Islet precursor cell (in vitro differentiated cells): ENCODE measurements around the gene CFLAR.
"Not testable (repeated sequence)": the region's sequence is repeated elsewhere in the genome, so short reads cannot be mapped to it uniquely, and the experiment has no call there.

ENCODE experiments used
- DNase-seq: peaks from one replicate; pipeline ENCODE4 v3.0.0-alpha.2; 2018

CFLAR gene

DNA sequence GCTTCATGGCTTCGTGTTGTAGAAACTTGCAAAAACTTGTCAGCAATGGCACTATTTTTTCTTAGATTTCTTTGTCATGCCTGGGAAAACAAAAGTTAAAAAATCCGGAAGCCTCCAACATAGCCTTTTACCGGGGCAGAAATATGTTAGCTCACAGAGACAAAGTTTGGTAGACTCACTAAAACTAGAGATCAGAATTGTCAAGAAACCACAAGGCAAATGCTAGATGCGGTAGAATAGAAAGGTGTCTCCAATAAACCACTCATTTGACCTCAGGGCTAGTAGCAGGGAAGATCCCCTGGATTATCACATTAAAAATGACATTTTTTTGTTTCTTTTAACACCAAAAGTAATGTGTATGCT is 67.4 kb downstream of the CFLAR start:
- DNase-seq: no peak

DNA sequence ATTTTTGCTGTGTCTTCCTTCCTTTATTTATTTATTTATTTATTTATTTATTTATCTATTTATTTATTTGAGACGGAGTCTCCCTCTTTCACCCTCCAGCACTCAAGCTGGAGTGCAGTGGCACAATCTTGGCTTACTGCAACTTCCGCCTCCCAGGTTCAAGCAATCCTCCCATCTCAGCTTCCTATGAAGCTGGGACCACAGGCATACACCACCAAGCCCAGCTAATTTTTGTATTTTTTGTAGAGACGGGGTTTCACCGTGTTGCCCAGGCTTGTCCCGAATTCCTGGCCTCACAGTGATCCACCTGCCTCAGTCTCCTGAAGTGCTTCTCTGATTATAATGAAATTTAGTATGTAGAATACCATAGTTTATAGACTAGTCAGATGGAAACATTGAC is 67.9 kb downstream of the CFLAR start:
- not testable (repeated sequence) for DNase-seq

DNA sequence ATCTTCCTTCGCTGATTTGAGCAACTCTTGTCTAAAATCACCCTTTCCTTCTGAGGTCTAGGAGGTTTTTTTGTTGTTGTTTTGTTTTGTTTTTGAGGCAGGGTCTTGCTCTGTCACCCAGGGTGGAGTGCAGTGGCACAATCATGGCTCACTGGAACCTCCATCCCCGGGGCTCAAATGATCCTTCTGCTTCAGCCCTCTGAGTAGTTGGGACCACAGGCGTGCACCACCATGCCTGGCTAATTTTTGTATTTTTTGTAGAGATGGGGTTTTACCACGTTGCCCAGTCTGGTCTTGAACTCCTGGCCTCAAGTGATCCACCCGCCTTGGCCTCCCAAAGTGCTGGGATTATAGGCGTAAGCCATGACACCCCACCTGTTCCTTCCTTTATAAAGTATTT is 68.3 kb downstream of the CFLAR start:
- not testable (repeated sequence) for DNase-seq

DNA sequence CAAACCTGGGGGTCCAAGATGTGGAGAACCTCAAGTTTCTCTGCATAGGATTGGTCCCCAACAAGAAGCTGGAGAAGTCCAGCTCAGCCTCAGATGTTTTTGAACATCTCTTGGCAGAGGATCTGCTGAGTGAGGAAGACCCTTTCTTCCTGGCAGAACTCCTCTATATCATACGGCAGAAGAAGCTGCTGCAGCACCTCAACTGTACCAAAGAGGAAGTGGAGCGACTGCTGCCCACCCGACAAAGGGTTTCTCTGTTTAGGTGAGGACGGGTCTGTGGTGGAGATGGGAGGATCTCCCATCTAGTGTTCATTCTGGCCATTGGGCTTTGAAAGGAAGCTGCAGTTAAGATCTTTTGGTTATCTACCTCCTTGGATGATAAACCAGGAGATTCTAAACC is 69.9 kb downstream of the CFLAR start:
- DNase-seq: no peak

DNA sequence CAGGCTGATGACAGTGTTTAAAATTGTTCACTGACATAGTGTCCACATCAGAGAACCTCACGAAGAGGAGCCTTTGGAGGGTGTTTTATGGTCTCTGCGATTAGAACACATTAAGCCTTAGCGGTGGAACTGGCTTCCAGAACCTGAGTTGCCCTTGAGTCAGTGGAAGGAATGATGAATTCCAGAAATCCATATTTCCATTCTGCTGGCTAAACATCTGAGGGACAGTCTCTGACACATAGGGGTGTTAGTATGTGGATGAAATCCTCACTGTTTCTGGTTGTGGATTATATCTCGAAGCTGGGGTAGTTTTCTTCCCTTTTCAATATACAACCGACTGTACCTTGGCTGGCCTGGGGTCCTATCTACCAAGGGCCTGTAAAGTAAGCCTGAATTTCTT is 71.0 kb downstream of the CFLAR start:
- DNase-seq: no peak

DNA sequence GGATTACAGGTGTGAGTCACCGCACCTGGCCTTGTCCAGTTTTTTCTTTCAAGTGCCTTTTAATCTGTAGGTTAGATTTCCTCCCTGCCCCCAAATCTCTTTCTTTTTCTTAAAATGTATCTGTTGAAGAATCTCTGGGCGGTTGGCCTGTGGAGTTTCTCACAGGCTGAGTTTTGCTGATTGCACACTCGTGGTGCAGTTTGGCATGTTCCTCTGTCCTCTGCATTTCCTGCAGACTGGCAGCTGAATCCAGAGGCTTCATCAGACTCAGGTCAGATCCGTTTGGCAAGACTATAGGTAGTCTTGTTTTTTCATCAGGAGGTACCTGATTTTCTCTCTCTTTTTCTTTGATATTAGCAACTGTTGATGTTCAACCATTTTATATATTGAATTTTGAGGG is 72.5 kb downstream of the CFLAR start:
- DNase-seq: no peak

DNA sequence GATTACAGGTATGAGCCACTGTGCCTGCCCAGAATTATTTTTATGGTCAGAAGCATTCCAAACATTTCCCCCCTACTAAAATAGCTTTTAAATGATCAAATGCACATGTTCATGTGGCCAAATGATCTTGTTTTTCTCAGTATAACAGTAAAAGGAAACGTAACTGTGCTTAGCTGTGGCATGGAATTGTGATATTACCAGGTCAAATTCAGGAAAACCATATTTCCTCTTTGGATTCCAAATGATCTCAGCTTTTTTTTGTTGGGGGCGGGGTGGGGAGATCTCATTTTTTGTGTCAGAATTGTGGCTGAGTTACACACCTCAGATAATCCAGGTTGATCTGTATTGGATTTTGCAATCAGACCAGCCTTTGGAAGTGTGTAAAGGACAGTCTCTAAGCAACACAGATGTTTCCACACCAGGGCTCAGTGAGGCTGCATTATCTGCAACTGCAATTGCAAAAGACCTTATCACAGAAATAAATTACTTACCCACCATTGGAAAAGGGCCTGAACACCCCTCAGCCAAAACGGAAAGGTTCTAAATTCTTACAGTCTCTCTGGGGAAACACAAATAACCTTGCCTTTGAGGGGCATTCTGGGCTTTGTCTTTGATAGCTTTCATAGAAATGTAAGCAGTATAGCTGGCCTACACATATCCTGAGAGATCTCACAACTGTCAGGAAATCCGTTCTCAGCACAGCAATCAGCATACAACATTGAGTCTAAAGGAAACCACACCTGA is 75.3 kb downstream of the CFLAR start:
- DNase-seq: no peak

DNA sequence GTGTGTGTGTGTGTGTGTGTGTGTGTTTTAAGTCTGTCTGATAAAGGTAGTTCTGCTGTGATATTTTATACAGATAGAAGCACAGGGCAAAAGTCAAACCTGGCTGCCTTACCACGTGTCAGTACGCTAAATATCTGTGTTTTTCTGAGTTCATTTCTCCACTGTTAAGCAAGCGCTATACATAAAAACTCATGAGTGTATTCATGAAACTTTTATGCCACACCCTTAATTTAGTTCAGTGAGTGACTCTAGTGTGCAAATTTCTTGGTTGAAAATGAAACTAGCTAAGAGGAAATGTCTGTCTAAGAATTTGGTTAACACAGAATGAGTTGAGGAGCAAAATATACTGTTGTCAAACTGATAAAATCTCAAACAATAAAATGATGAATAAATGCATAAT is 78.1 kb downstream of the CFLAR start:
- DNase-seq: no peak

DNA sequence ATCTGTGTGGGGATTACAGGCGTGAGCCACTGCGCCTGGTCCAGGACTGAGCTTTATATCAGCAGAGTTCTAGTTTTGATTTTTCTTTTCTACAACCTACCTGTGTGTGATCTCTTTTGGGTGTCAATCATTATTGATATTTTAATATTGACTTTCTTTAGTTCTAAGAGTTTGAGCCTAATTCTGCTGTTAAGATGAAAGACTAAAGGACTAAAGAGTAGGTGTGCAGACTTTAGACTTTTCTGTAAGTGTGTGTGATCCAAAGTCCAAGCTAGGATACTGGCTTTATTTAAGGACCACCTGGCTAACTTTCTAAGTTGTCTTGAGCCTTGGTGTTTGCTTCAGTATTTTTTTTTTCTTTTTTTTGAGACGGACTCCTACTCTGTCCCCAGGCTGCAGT is 79.4 kb downstream of the CFLAR start:
- no peak for DNase-seq

DNA sequence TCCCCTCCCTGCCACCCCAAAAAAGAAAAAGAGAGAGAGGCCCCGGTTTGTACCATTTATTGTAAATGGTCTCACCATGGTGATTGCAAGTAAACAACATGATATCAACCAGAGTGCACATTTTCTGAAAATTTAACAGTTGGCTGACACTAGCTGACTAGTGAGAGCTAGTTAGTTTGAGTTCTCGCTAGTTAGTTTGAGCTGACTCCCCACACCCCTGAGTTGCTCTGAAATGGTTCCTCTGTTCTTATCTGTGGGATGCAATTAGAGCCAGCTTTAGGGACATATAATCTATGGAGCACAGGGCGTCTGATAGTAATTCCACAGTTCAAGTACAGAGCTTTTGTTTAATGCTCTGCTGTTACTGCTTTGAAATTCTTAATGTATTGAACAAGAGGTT is 80.0 kb downstream of the CFLAR start:
- no peak for DNase-seq

DNA sequence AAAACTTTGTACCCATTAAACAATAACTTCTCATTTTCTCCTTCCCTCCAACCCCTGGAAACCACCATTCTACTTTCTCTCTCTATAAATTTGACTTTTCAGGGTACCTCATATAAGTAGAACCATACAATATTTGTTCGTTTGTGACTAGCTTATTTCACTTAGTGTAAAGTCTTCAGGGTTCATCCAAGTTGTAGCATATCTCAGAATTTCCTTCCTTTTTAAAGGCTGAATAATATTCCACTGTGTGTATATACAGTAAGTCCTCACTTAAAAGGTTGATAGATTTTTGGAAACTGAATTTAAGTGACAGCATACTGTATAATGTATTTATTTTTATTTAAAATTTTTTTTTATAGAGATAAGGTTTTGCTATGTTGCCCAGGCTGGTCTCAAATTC is 80.8 kb downstream of the CFLAR start:
- no peak for DNase-seq

DNA sequence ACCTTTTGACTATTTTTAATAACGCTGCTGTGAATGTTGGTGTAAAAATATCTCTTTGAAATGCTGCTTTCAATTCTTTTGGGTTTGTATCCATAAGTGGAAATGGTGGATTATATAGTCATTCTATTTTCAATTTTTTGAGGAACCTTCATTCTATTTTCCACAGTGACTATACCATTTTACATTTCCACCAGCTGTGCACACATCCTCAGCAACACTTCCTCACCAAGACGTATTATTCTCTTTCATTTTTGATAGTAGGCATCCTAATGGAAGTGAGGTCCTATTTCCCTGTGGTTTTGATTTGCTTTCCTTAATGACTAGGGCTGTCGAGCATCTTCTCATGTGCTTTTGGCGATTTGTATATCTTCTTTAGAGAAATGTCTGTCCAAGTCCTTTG is 81.8 kb downstream of the CFLAR start:
- no peak for DNase-seq

DNA sequence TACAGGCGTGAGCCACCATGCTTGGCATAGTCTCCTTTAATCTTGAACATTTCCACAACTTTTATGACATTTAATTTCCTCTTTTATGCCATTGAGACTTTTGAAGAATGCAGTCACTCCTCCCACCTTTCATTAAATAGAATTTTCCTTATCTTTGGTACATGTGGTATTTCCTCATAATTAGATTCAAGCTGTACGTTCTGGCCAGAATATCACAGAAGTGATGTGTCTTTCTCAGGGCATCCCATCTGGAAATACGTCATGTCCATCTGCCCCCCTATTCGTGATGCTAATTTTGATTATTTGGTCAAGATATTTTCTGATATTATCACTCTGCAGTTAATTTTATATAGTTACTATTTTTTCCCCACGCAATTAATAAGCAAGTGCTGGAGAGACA is 83.9 kb downstream of the CFLAR start:
- no peak for DNase-seq

DNA sequence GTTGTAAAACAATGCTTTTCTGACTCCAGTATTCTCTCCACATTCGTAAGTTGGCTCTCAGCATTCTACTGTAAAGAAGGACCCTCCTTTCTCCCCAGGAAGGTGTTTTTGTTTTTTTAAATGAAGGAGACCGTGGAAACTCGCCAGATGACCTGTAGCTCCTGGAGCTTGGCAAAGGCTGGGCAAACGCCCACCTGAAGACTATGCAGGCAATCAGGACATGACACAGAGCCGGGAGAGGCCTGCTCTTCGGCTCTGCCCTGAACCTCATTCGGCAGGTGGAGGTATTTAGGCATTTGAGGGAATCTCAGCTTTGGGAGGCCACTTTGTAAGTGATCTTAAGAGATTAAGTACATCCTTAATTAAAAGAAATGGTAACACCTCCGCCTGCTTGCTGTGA is 84.4 kb downstream of the CFLAR start:
- no peak for DNase-seq

DNA sequence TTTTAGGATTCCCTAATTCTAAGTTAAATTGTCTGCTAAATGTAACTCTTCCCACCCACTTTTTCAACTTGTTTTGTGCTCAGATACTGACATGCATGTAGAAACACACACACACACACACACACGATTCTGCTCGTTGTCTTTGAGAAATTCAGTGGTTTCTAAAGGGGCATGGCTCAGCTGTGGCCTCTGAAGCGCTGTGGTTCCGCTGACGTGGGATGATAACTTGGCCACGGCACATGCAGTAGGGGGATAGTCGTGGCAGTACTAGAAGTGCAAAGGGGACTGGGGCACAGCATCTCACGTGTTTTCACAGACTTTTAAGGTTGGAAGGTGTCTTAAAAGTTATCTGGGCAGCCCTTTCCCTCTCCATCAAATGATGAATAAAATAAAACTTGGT is 85.4 kb downstream of the CFLAR start:
- no peak for DNase-seq

DNA sequence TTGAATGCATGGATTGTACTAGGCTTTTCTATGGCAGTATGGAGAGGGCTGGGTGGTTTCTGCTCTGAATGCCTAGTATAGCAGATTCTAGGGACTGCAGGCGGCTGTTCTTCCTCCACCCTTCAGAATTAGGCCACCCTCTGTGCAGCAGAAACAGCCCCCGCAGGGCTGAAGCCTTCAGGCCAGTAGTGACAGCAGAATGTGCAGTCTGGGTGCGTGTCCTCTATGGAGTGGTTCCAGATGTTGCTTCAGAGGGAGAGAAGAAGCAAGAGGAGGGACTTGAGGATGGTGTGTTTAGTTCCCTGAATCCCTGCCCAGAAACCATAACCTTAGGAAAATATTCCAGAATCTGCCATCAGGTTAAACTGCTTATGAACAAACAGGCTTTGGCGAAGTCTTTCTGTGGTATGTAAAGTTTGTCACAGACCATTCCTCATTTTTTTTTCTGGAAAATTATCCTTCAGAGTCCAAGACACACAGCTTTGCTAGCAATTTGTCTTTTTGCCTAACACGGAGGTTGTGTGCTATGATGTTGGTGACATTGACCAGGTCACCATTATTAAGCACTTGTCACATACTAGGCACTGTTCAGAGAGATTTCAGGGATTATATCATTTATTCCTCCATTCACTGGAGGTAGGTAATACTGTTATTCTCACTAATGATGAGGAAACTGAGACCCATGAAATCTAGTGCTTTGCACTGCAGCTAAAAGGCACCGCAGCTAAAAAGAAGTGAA is 88.1 kb downstream of the CFLAR start:
- no peak for DNase-seq

DNA sequence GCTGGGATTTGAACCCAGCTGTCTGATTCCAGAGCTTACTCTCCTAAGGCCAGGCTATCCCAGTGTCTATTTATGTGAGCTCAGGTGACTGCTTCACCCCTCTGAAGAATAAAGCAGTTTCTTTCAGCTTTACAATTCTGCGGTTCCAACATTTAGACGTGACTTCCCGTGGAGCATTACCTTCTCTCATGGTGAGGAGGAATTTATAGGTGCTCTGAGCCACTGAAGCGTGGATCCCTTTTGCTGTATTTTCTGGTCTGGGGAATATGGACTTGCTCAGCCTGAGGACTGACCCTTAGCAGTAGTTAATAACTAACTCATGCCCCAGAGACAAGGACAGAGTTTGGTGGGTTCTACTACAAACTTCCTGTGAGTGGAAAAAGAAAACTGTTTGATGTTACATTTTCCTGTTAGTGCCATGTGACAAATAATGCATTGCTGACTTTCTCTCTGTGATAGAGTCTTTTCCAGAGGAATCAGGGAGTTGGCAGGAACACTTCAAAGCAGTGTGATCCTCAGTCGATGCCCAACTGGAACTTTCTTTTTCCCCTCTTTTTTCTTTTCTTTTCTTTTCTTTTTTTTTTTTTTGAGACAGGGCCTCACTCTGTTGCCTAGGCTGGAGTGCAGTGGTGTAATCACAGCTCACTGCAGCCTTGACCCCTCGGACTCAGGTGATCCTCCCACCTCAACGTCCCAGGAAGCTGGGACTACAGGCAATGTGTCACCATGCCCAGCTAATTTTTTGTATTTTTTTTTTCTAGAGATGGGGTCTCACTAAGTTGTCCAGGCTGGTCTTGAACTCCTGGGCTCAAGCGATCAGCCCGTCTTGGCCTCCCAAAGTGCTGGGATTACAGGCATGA is 88.9 kb downstream of the CFLAR start:
- DNase-seq: no peak

DNA sequence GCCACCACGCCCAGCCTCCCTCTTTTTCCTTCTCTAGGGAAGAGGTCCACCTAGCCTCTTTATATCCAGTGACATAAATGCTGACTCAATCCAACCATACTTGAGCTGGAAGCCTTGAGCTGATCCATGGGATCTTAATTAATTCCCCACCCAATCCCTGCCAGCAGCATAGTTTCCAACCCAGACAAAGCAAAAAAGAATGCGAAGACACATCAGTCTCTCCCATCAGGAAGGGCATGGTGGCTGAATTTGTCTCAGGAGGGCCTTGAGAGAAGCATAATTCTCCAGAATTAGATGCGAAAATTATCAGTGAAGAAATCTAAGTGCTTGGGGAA is 89.5 kb downstream of the CFLAR start:
- DNase-seq: no peak

DNA sequence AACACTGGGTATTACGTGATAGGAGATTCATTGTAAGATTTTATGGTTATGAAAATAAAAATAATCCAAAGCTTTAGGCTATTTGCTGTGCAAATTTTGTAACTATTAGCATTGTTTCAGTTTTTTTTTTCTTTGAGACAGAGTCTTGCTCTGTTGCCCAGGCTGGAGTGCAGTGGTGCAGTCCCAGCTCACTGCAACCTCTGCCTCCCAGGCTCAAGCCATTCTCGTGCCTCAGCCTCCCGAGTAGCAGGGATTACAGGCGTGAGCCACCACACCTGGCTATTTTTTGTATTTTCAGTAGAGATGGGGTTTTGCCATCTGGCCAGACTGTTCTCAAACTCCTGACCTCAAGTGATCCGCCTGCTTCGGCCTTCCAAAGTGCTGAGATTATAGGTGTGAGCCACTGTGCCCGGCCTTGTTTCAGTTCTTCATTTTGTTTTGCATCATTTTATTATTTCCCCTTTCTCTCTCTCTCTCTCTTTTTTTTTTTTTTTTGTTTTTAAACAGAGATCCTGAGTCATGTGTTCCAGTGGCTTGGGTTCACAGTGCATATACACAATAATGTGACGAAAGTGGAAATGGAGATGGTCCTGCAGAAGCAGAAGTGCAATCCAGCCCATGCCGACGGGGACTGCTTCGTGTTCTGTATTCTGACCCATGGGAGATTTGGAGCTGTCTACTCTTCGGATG is 92.7 kb downstream of the CFLAR start:
- DNase-seq: no peak

DNA sequence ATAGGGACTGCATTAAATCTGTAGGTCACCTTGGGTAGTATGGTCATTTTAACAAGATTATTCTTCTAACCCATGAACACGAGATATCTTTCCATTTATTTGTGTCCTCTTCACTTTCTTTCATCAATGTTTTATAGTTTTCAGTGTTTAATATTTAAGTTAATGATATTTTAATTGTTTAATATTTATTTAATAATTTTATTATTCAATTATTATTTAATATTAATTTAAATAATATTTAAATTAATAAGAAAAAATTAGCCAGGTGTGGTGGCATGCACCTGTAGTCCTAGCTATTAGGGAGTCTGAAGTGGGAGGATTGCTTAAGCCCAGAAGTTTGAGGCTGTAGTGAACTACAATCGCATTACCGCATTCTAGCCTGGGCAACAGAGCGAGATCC is 100.0 kb downstream of the CFLAR start:
- no peak for DNase-seq

DNA sequence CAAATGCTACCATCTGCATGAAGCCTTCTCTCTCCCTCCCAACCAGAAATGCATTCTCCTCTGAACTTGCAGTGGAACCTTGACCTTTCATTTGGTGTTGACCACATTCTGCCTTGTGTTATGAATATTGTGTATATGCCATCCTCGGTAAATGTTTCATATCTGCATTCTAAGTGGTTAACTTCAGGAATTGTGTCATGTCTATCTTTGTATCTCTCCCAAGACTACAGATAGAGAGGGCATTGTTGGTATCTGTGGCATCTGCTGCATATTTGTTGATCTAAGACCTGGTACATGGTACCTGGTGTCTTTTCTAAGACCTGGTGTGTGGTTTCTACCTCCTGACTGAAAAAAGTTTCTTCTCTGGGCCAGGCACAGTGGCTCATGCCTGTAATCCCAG is 101.0 kb downstream of the CFLAR start:
- no peak for DNase-seq

DNA sequence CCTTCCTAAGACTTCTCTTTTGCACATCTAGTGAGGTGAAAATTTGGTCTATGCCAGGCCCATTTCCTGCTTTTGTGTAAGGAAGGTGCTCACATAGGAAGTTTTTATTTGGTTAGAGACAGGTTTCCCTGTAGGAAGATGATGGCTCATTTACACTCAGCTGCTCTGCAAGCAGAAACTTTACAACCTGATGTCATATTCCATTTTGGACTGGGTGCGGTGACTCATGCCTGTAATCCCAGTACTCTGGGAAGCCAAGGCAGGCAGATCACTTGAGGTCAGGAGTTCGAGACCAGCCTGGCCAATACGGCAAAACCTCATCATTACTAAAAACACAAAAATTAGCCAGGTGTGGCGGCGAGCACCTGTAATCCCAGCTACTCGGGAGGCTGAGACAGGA is 102.8 kb downstream of the CFLAR start:
- no peak for DNase-seq

DNA sequence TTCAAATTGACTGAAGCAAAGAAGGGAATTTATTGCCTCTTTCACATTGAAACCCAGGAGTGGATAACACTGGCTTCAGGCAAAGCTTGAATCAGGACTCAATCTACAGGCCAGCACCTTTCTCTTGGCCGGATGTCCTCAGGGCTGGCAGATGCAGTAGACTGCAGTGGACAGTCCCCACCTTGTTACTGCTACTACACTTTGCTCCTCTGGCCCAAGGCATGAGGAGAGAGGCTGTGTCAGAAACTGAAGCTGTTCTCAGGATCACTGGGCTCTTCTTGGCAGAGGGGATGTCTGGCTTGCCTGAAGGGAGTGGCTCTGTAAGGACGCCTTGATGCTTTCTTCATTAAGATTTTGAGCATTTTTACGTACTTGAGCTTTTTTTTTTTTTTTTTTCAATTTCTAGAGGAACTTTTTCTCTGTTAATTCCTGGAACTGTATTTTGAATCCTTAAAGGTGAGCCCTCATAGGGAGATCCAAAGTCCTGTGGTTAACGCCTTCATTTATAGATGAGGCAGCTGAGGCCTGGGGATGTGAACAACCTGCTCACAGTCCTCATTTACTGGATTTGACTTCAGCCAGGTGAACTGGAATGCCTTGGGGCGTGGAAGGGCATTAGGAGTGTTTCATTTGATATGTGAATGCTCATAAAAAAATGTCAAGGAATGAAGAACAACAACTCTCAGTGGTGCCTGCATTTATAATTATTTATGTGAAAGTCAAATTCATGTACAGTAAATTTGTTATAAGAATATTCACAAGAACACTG is 103.5 kb downstream of the CFLAR start:
- DNase-seq: no peak
